EH (cell line): ENCODE data around the gene IGSF8.
"Not testable (repeated sequence)": the region's sequence is repeated elsewhere in the genome, so short reads cannot be mapped to it uniquely, and the experiment has no call there.

Experiments used
- DNase-seq: peaks from one replicate; pipeline ENCODE4 v3.0.0-alpha.2; 2015; ENCODE audit warnings: low read depth

IGSF8 gene

GRCh38 chr1:160126342-160126741 is 27.9 kb upstream of the IGSF8 start:
- DNase-seq: not testable (repeated sequence)

- DNase-seq: peak; percentile 44
Measured at GRCh38 chr1:160125746-160126145, 27.3 kb upstream of the IGSF8 start.

GRCh38 chr1:160124705-160125478 is 26.5 kb upstream of the IGSF8 start:
- DNase-seq: peak; percentile 91

GRCh38 chr1:160123726-160124125 is 25.3 kb upstream of the IGSF8 start:
- no peak for DNase-seq

GRCh38 chr1:160122978-160123495 is 24.6 kb upstream of the IGSF8 start:
- DNase-seq: no peak

DNA sequence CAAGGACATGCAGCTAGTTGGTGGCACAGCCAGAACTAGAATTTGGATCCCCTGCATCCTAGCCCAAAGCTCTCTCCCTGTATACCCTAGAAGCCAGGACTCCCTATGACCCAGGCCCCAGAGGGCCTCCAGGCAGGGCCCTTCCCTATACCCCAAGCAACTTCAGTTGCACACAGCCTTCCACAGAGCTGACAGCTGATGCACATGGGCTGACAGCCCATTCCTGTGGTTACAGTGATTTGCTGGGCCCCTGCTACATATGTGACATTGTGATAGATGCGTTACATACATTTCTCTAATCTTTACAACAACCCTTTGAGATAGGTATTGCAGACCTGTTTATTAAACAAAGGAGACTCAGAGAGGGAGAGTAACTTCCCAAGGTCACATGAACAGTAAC is 23.0 kb upstream of the IGSF8 start:
- DNase-seq: no peak

GRCh38 chr1:160120797-160121196 is 22.4 kb upstream of the IGSF8 start:
- DNase-seq: no peak

DNA sequence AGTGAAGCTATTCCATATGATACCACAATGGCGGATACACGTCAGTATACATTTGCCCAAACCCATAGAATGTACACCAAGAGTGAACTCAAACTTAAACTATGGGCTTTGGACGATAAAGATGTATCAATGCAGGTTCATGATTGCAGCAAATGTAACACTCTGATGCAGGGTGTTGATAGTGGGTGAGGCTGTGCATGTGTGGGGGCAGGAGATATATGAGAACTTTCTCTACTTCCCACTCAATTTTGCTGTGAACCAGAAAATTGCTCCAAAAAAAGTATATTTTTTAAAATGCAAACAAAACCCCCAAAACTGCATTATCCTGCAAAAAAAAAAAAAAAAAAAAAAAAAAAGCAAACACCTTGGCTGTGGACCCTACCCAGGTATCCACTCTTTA is 20.5 kb upstream of the IGSF8 start:
- DNase-seq: no peak

GRCh38 chr1:160117709-160118183 is 19.3 kb upstream of the IGSF8 start:
- peak; percentile 48 for DNase-seq

DNA sequence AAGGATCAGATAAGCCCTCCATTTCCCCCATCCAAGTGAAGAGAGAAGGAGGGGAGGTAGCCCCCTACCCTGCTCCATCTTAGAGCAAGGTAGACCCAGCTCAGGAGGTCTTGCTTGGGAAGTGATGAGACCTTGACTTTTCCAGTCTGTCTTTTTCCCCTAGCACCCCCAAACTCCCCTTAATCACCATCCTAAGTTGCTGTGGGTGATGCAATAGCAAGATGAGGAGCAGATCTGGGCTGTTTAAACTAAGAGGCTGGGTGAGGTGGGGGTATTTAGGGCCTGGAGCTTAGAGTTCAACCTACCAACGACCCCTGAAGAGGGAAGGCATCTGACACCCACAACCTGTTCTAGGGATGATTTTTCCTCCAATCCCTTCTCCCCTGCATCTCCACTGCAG is 18.9 kb upstream of the IGSF8 start:
- no peak for DNase-seq

GRCh38 chr1:160116283-160117147 is 18.1 kb upstream of the IGSF8 start:
- DNase-seq: no peak

- no peak for DNase-seq
Measured at GRCh38 chr1:160115545-160116282, 17.3 kb upstream of the IGSF8 start, which contains the start of gene ATP1A2. Gene ATP1A2, plus strand, starts transcription at chr1:160115759. Its CDS starts 103 bp downstream, at chr1:160115862.

- no peak for DNase-seq
Measured at GRCh38 chr1:160114085-160114484, 15.7 kb upstream of the IGSF8 start.

DNA sequence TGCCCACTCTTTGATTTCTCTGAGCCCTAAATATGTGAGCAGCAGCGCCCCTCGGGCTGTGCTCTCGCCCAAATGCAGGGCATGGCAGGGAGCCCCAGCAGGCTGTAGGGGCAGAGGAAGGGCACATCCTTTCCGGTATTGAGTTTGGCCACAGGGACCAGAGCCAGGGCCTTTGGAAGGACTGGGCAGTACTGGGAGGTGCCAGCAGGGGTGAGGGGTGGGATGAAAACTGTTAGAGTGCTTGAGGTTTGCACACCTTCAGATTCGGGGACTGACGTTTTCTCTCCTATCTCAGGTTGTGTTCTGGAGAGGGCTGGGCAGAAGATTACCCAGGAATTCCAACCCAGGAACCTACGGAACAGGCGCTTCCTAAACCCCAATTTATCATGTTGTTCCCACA is 15.0 kb upstream of the IGSF8 start:
- no peak for DNase-seq

DNA sequence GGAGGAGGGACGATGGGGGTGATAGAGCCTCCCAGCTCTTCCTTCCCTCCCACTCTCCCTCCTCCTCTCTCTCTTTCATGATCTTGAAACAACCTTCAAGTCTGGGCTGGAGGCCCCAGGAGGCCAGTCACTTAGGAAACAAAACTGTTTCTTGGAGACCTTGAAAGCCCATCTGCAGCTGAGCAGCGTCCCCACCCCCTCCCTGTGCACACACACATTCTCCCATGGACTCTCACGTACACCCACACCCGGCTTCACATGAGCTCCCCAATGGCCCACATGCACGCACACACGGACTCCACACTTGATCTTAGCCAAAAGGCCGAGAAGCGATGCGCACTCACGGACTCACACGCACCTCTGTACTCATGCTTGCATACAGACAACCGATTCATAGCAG is 13.9 kb upstream of the IGSF8 start:
- DNase-seq: no peak

- not testable (repeated sequence) for DNase-seq
Measured at GRCh38 chr1:160111462-160111861, 13.0 kb upstream of the IGSF8 start.

GRCh38 chr1:160109686-160110085 is 11.3 kb upstream of the IGSF8 start:
- DNase-seq: no peak

GRCh38 chr1:160108888-160109662 is 10.7 kb upstream of the IGSF8 start:
- peak; percentile 63 for DNase-seq

- no peak for DNase-seq
Measured at GRCh38 chr1:160107512-160107911, 9.1 kb upstream of the IGSF8 start.

- no peak for DNase-seq
Measured at GRCh38 chr1:160105155-160105554, 6.7 kb upstream of the IGSF8 start.

- no peak for DNase-seq
Measured at GRCh38 chr1:160104486-160104885, 6.1 kb upstream of the IGSF8 start.
